ENCODE data around the gene LDB3.

LDB3 gene

GRCh38 chr10:86649471-86650150, 18.7 kb upstream of the LDB3 start:
- DNase-seq: peak in 9 of 42 donors; percentile 1 to 29 (median 8)

GRCh38 chr10:86650151-86650550, 18.2 kb upstream of the LDB3 start:
- intact Hi-C loops (cut with DNase I): no loop called here
- peak in 6 of 42 donors; percentile 1 to 7 (median 4) for DNase-seq

More at GRCh38 chr10:86649471-86650150, 18.7 kb upstream of the LDB3 start:
- intact Hi-C loops (cut with DNase I): no loop called here

- DNase-seq: peak in 8 of 42 donors; percentile 3 to 15 (median 7)
- intact Hi-C loops (cut with DNase I): no loop called here
These were observed 17.3 kb upstream of the LDB3 start for GRCh38 chr10:86651021-86651471.

- intact Hi-C loops (cut with DNase I): no loop called here
- DNase-seq: peak in 13 of 42 donors; percentile 1 to 29 (median 7)
These were observed 16.5 kb upstream of the LDB3 start for GRCh38 chr10:86651631-86652331.

GRCh38 chr10:86652361-86653202, 15.7 kb upstream of the LDB3 start:
- DNase-seq: peak in 8 of 42 donors; percentile 1 to 29 (median 8)
- intact Hi-C loops (cut with DNase I): no loop called here

GRCh38 chr10:86653379-86653778, 14.9 kb upstream of the LDB3 start:
- DNase-seq: peak in 10 of 42 donors; percentile 1 to 28 (median 10)
- intact Hi-C loops (cut with DNase I): no loop called here

- intact Hi-C loops (cut with DNase I): no loop called here
- peak in 2 of 42 donors; percentile 0 to 3 for DNase-seq
These were observed 14.3 kb upstream of the LDB3 start for GRCh38 chr10:86653987-86654386.

GRCh38 chr10:86654411-86655172, 13.7 kb upstream of the LDB3 start, which contains the start of gene OPN4:
TSS of gene OPN4 (plus strand) at chr10:86654547. CDS start at chr10:86654784, 237 bp downstream.
- intact Hi-C loops (cut with DNase I): no loop called here
- peak in 20 of 42 donors; percentile 16 to 69 (median 50) for DNase-seq

GRCh38 chr10:86655173-86655540, 13.2 kb upstream of the LDB3 start:
- intact Hi-C loops (cut with DNase I): no loop called here
- DNase-seq: peak in 4 of 42 donors; percentile 1 to 31 (median 12)

GRCh38 chr10:86655596-86655995, 12.7 kb upstream of the LDB3 start:
- intact Hi-C loops (cut with DNase I): no loop called here
- peak in 4 of 42 donors; percentile 1 to 10 (median 4) for DNase-seq

GRCh38 chr10:86657011-86657395, 11.3 kb upstream of the LDB3 start:
- peak in 12 of 42 donors; percentile 12 to 63 (median 44) for DNase-seq
- intact Hi-C loops (cut with DNase I): no loop called here

- peak in 6 of 42 donors; percentile 3 to 35 (median 14) for DNase-seq
- intact Hi-C loops (cut with DNase I): no loop called here
These were observed 10.8 kb upstream of the LDB3 start for GRCh38 chr10:86657396-86658011.

GRCh38 chr10:86658261-86658741, 10.0 kb upstream of the LDB3 start:
- peak in 7 of 42 donors; percentile 2 to 28 (median 12) for DNase-seq
- intact Hi-C loops (cut with DNase I): no loop called here

- intact Hi-C loops (cut with DNase I): no loop called here
- DNase-seq: peak in 3 of 42 donors; percentile 7 to 33 (median 9)
These were observed 9.6 kb upstream of the LDB3 start for GRCh38 chr10:86658751-86659150.

- intact Hi-C loops (cut with DNase I): no loop called here
- peak in 4 of 42 donors; percentile 0 to 11 (median 2) for DNase-seq
These were observed 9.1 kb upstream of the LDB3 start for GRCh38 chr10:86659161-86659691.

GRCh38 chr10:86659721-86660453, 8.4 kb upstream of the LDB3 start:
- peak in 5 of 42 donors; percentile 3 to 33 (median 14) for DNase-seq
- intact Hi-C loops (cut with DNase I): no loop called here
